SH-SY5Y (cell line): Measurements from ENCODE around the gene SH2D3A.

Source experiments
- GATA2 ChIP-seq: IDR thresholded peaks from 2 replicates; pipeline ENCODE4 v1.6.1; 2011; ENCODE audit warnings: mild to moderate bottlenecking, low read depth, low read length
- GATA3 ChIP-seq: IDR thresholded peaks from 2 replicates; pipeline ENCODE4 v1.6.1; 2011; ENCODE audit warnings: low read depth, mild to moderate bottlenecking, low read length, moderate library complexity

DNA sequence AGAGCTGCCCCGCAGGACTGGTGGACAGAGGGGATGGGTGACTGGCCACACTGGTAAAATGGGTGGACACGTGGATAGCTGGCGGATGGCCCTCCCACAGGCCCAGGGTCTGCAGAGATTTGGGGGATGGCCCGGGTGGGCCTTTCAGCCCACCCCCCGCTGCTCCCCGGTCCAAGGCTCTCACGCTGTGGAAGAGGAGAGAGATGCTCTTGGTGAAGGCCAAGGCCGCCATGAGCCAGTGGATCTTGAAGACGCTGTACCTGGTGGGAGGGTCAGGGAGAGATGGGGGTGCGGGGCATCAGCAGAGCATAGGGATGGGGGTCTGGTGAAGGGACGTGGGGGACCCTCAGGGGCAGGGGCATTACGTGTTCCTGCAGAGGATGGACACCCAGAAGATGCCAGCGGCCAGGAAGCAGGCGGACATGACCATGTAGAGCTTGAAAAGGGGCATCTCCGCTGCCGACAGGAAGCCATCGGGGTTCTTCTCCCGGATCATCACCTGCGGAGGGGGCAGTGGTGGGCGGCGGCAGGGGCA is 34.4 kb downstream of the SH2D3A start:
- TF ChIP-seq GATA2 (no peak), GATA3 (no peak)
